CD14-positive monocyte (primary cell): ENCODE data around the gene CDC6. TPM values are rescaled to one million over a fixed set of nuclear protein-coding genes. Genes with fewer than 3 reads are reported as not detected.

Experiments
- DNase-seq, 3 donors: peaks; one replicate each; pipeline ENCODE4 v3.0.0-alpha.2; 2011 to 2022
- H2AFZ ChIP-seq: 2 replicates; pipeline ENCODE4 v1.6.0; 2012; ENCODE audit warnings: mild to moderate bottlenecking, low read depth, low read length, inconsistent platforms; ENCODE audit not compliant: insufficient read depth, poor library complexity, severe bottlenecking
- H3K27ac ChIP-seq, 2 donors: 1 replicate in 1 of 2; 2 replicates in 1 of 2; pipeline ENCODE4 v1.5.1; 2012 to 2013; ENCODE audit warnings: low read length in 2 of 2, control low read depth in 1 of 2, inconsistent platforms in 1 of 2, low read depth in 1 of 2, mild to moderate bottlenecking in 1 of 2
- H3K27me3 ChIP-seq, 2 donors: one replicate each; pipeline versions ENCODE4 v1.6.0 to v1.6.1; 2011 to 2013; ENCODE audit warnings: low read length in 2 of 2; ENCODE audit not compliant: control insufficient read depth in 2 of 2, insufficient read depth in 2 of 2
- H3K36me3 ChIP-seq, 2 donors: replicated peaks in 1 of 2; 1 replicate in 1 of 2; 2 replicates in 1 of 2; pipeline versions ENCODE4 v1.5.1 to v1.6.1; 2012 to 2013; ENCODE audit warnings: low read length in 2 of 2, control low read depth in 1 of 2, inconsistent platforms in 1 of 2, mild to moderate bottlenecking in 1 of 2; ENCODE audit not compliant: insufficient read depth in 2 of 2, control insufficient read depth in 1 of 2
- H3K4me1 ChIP-seq, 2 donors: 1 replicate in 1 of 2; 2 replicates in 1 of 2; pipeline versions ENCODE4 v1.5.1 to v1.6.1; 2012 to 2013; ENCODE audit warnings: low read length in 2 of 2, control low read depth in 1 of 2, inconsistent platforms in 1 of 2, mild to moderate bottlenecking in 1 of 2, moderate library complexity in 1 of 2; ENCODE audit not compliant: insufficient read depth in 2 of 2, control insufficient read depth in 1 of 2
- H3K4me2 ChIP-seq: replicated peaks from 2 replicates; pipeline ENCODE3; 2012; ENCODE audit warnings: low read length, moderate library complexity, mild to moderate bottlenecking; ENCODE audit not compliant: poor library complexity, severe bottlenecking; ENCODE audit errors: extremely low read depth
- H3K4me3 ChIP-seq, 3 experiments: fragments of 200-600 bp in 1 of 3; sonication (generic) in 1 of 3; replicated peaks in 1 of 3; 1 replicate in 2 of 3; 2 replicates in 1 of 3; pipeline ENCODE4 v1.5.1; 2011 to 2013; ENCODE audit warnings: low read length in 3 of 3, mild to moderate bottlenecking in 3 of 3, control low read depth in 2 of 3, low read depth in 2 of 3, inconsistent platforms in 1 of 3, moderate library complexity in 1 of 3
- H3K79me2 ChIP-seq: 2 replicates; pipeline ENCODE4 v1.6.0; 2012; ENCODE audit warnings: mild to moderate bottlenecking, control low read depth, inconsistent platforms, low read length, moderate library complexity; ENCODE audit not compliant: insufficient read depth
- H3K9ac ChIP-seq: 2 replicates; pipeline ENCODE4 v1.6.0; 2017; ENCODE audit warnings: low read length, mild to moderate bottlenecking; ENCODE audit not compliant: insufficient read depth, poor library complexity, severe bottlenecking
- H3K9me3 ChIP-seq, 2 donors: replicated peaks in 1 of 2; 1 replicate in 1 of 2; 2 replicates in 1 of 2; pipeline versions ENCODE4 v1.5.1 to v1.6.1; 2012 to 2013; ENCODE audit warnings: low read length in 2 of 2, control low read depth in 1 of 2; ENCODE audit not compliant: control insufficient read depth in 1 of 2, insufficient read depth in 1 of 2
- H4K20me1 ChIP-seq: 2 replicates; pipeline ENCODE4 v1.6.0; 2012; ENCODE audit warnings: mild to moderate bottlenecking, low read length, control low read depth, moderate library complexity; ENCODE audit not compliant: insufficient read depth
- H3K27ac Mint-ChIP-seq, 7 donors: one replicate each; pipeline ENCODE4 v1.8.0; 2020; ENCODE audit warnings: mild to moderate bottlenecking in 7 of 7, mixed read lengths in 7 of 7, moderate library complexity in 6 of 7, inconsistent platforms in 2 of 7
- H3K27me3 Mint-ChIP-seq, 3 donors: one replicate each; pipeline ENCODE4 v1.8.0; 2021 to 2022; ENCODE audit warnings: low read depth in 3 of 3, mild to moderate bottlenecking in 3 of 3, mixed read lengths in 3 of 3, moderate library complexity in 3 of 3, inconsistent platforms in 1 of 3
- H3K36me3 Mint-ChIP-seq, 2 donors: one replicate each; pipeline ENCODE4 v1.8.0; 2020; ENCODE audit warnings: mixed read lengths in 2 of 2, inconsistent platforms in 1 of 2, mild to moderate bottlenecking in 1 of 2
- H3K4me1 Mint-ChIP-seq: one replicate; pipeline ENCODE4 v1.8.0; 2020; ENCODE audit warnings: mild to moderate bottlenecking, mixed read lengths
- H3K4me3 Mint-ChIP-seq, 2 donors: one replicate each; pipeline ENCODE4 v1.8.0; 2020; ENCODE audit warnings: mild to moderate bottlenecking in 2 of 2, mixed read lengths in 2 of 2, moderate library complexity in 1 of 2
- H3K9me3 Mint-ChIP-seq, 7 donors: one replicate each; pipeline ENCODE4 v1.8.0; 2020 to 2022; ENCODE audit warnings: mixed read lengths in 7 of 7, mild to moderate bottlenecking in 6 of 7, moderate library complexity in 6 of 7, inconsistent platforms in 2 of 7
- CTCF ChIP-seq: fragments of 200-600 bp; IDR thresholded peaks from one replicate; pipeline ENCODE4 v1.8.0; 2022; ENCODE audit warnings: antibody characterized with exemption, mild to moderate bottlenecking
- WGBS: methylation state at CpG from one replicate; pipeline ENCODE4 v1.1.5; 2013; ENCODE audit warnings: missing lambda C conversion rate; ENCODE audit not compliant: insufficient coverage; 5-methylcytosine and 5-hydroxymethylcytosine counted together
- intact Hi-C, 2 donors: fragments of 100-400 bp; cut with micrococcal nuclease; formaldehyde crosslinking; loops; one replicate each; pipeline versions ENCODE4 v1.15.0 to v1.15.1; 2023
- polyA plus RNA-seq, 3 donors: library from polyadenylated mRNA; depleted of rRNA in 1 of 3; unstranded in 2 of 3; stranded (reverse) in 1 of 3; fragments of 300-500 nt in 2 of 3; fragments of >200 nt in 1 of 3; fragmentation: Illumina TruSeq in 2 of 3; gene quantifications; 1 replicate in 2 of 3; 2 replicates in 1 of 3; pipeline ENCODE4 v1.2.3, GENCODE V29; 2012 to 2021

CDC6 gene
- polyA plus RNA-seq, 3 donors, result 0.11 to 0.21 TPM; not detected in 1

GRCh38 chr17:40345161-40345993 is 57.7 kb downstream of the CDC6 start:
- H3K27me3 Mint-ChIP-seq, result peaks cover 2 to 6% (median 4%) of the 10 kb centered on the region in 3 donors
- no peak for DNase-seq
- H3K9me3 ChIP-seq, result no peaks in the 10 kb centered on the region
- peaks cover 26 to 50% of the 10 kb centered on the region in 2 donors for H3K36me3 ChIP-seq
- H3K9me3 Mint-ChIP-seq, result peaks cover 0 to 2% (median 0%) of the 10 kb centered on the region in 7 donors
- H3K36me3 Mint-ChIP-seq, result peaks cover 52 to 69% of the 10 kb centered on the region in 2 donors
- H3K4me2 ChIP-seq, result peak overlapping the region; percentile 90
- peak overlapping the region; percentile 66 to 99 (median 90) for H3K4me3 ChIP-seq
- peaks cover 67% of the 10 kb centered on the region for H3K4me1 Mint-ChIP-seq
- intact Hi-C loops, result no loop called here
- WGBS, result 2% methylated on average over 22 of the region's 45 CpGs
- peaks cover 62 to 72% of the 10 kb centered on the region in 2 donors for H3K4me1 ChIP-seq
- TF ChIP-seq CTCF, result no peak
- peak overlapping the region; percentile 95 to 99 for H3K4me3 Mint-ChIP-seq
- H3K27ac Mint-ChIP-seq, result peak overlapping the region in 5 of 7 donors; percentile 42 to 97 (median 83)
- H4K20me1 ChIP-seq, result peaks cover 96% of the 10 kb centered on the region
- peaks cover 97% of the 10 kb centered on the region for H3K79me2 ChIP-seq
- no peak overlapping the region for H2AFZ ChIP-seq
- H3K9ac ChIP-seq, result peak overlapping the region; percentile 95
- no peaks in the 10 kb centered on the region for H3K27me3 ChIP-seq
- peak overlapping the region in 1 of 2 donors; percentile 97 for H3K27ac ChIP-seq

GRCh38 chr17:40345994-40346764 is 58.5 kb downstream of the CDC6 start:
- Mint-ChIP-seq H3K4me1 (peaks cover 59% of the 10 kb centered on the region), H3K9me3 (peaks cover 0 to 1% (median 0%) of the 10 kb centered on the region in 7 donors), H3K36me3 (peaks cover 56 to 74% of the 10 kb centered on the region in 2 donors), H3K27ac (peak overlapping the region in 2 of 7 donors; percentile 42 to 73), H3K27me3 (peaks cover 2 to 6% (median 4%) of the 10 kb centered on the region in 3 donors), H3K4me3 (peak overlapping the region; percentile 95 to 99)
- Histone ChIP-seq H3K4me3 (peak overlapping the region in 2 of 3 experiments; percentile 66 to 99), H3K36me3 (peaks cover 32 to 54% of the 10 kb centered on the region in 2 donors), H3K9ac (peak overlapping the region; percentile 95), H3K27me3 (no peaks in the 10 kb centered on the region), H2AFZ (no peak overlapping the region), H4K20me1 (peaks cover 97% of the 10 kb centered on the region), H3K27ac (no peak overlapping the region), H3K9me3 (no peaks in the 10 kb centered on the region), H3K4me1 (peaks cover 56 to 66% of the 10 kb centered on the region in 2 donors), H3K4me2 (peak overlapping the region; percentile 90), H3K79me2 (peaks cover 97% of the 10 kb centered on the region)
- intact Hi-C loops, result no loop called here
- no peak for DNase-seq
- no peak for TF ChIP-seq CTCF
- WGBS, result 92% methylated on average over 3 of the region's 11 CpGs
